LNCAP (cell line): Measurements from ENCODE around the gene TPX2.

ENCODE experiments used
- TF ChIP-seq, protein P1 (sequence below): fragments of 450-650 bp; IDR thresholded peaks from 2 replicates; pipeline ENCODE4 v1.5.1; 2017; ENCODE audit warnings: mild to moderate bottlenecking

TPX2 gene, protein sequence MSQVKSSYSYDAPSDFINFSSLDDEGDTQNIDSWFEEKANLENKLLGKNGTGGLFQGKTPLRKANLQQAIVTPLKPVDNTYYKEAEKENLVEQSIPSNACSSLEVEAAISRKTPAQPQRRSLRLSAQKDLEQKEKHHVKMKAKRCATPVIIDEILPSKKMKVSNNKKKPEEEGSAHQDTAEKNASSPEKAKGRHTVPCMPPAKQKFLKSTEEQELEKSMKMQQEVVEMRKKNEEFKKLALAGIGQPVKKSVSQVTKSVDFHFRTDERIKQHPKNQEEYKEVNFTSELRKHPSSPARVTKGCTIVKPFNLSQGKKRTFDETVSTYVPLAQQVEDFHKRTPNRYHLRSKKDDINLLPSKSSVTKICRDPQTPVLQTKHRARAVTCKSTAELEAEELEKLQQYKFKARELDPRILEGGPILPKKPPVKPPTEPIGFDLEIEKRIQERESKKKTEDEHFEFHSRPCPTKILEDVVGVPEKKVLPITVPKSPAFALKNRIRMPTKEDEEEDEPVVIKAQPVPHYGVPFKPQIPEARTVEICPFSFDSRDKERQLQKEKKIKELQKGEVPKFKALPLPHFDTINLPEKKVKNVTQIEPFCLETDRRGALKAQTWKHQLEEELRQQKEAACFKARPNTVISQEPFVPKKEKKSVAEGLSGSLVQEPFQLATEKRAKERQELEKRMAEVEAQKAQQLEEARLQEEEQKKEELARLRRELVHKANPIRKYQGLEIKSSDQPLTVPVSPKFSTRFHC

DNA sequence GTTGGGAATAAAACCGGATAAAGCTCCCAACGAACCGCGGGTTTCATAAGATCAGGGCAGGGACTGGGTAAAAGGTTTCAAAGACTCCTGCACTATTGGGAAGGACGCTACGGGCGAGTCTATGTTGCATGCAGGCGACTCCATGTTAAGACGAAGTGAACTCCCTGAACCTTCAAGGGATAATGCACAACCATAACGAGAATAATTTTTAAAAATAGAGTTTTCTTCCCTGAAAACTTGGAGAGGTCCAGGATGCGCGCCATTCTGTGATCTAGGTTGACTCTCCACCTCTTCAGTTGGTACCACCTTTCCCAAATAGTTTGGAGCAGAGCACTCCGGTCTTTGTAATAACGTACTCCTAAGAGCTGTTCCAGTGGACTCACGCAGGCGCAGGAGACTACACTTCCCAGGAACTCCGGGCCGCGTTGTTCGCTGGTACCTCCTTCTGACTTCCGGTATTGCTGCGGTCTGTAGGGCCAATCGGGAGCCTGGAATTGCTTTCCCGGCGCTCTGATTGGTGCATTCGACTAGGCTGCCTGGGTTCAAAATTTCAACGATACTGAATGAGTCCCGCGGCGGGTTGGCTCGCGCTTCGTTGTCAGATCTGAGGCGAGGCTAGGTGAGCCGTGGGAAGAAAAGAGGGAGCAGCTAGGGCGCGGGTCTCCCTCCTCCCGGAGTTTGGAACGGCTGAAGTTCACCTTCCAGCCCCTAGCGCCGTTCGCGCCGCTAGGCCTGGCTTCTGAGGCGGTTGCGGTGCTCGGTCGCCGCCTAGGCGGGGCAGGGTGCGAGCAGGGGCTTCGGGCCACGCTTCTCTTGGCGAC is at the start of gene TPX2:
Gene TPX2, plus strand, starts transcription at position 562 of the 821 bp plus-strand sequence. CDS start 18,187 bp downstream, outside the sequence.
- TF ChIP-seq, protein P1, sequence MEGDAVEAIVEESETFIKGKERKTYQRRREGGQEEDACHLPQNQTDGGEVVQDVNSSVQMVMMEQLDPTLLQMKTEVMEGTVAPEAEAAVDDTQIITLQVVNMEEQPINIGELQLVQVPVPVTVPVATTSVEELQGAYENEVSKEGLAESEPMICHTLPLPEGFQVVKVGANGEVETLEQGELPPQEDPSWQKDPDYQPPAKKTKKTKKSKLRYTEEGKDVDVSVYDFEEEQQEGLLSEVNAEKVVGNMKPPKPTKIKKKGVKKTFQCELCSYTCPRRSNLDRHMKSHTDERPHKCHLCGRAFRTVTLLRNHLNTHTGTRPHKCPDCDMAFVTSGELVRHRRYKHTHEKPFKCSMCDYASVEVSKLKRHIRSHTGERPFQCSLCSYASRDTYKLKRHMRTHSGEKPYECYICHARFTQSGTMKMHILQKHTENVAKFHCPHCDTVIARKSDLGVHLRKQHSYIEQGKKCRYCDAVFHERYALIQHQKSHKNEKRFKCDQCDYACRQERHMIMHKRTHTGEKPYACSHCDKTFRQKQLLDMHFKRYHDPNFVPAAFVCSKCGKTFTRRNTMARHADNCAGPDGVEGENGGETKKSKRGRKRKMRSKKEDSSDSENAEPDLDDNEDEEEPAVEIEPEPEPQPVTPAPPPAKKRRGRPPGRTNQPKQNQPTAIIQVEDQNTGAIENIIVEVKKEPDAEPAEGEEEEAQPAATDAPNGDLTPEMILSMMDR, result peak; percentile 13; the same call in 1 of the 2 replicates

GRCh38 chr20:31690124-31690666 is 48.9 kb upstream of the TPX2 start:
- TF ChIP-seq, protein P1, result no peak

GRCh38 chr20:31691646-31692275 is 47.3 kb upstream of the TPX2 start:
- TF ChIP-seq, protein P1, result no peak

GRCh38 chr20:31693402-31693801 is 45.7 kb upstream of the TPX2 start:
- TF ChIP-seq, protein P1, result no peak

- TF ChIP-seq, protein P1, result no peak
Measured at GRCh38 chr20:31693987-31694661, 45.0 kb upstream of the TPX2 start.

- TF ChIP-seq, protein P1, result no peak
Measured at GRCh38 chr20:31694842-31695593, 44.1 kb upstream of the TPX2 start.
